GM18870 (cell line): Measurements from ENCODE around the gene OTOG.

Experiments
- ATAC-seq: cut with Tn5 transposase; IDR thresholded peaks from one replicate; pipeline ENCODE4 v1.9.1; 2021; ENCODE audit warnings: moderate library complexity; ENCODE audit not compliant: unreplicated experiment

The OTOG gene

DNA sequence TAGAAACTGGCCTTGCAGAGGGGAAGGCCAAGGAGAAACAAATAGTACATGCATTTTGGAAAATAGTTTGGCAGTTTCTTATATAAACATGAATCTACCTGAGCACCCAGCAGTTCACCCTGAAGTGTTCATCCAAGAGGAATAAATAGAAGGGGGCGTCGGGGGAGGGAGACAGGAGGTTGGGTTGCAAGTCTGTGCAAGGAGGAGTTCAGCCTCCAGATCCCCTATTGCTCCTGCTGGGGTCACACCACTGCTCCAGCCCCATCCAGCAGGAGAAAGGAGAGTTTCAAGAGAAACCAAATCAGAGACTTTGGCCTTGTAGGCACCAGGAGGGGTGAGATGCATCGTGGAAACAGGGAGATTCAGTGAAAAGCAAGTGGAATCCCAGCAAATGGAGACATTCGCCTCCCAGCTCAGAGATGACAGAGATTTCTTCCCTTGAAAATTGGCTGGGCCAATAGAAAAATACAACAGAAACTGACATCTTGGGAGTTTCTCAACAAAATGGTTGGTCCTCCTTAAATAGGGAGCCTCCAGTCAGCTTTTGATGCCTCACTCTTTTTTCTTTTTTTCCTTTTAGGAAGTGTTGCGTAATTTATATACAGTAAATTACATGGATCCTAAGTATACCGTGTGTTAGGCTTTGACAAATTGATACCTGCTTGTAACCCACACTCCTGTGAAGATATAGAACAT lies 34.1 kb downstream of the OTOG start:
- ATAC-seq, result no peak

DNA sequence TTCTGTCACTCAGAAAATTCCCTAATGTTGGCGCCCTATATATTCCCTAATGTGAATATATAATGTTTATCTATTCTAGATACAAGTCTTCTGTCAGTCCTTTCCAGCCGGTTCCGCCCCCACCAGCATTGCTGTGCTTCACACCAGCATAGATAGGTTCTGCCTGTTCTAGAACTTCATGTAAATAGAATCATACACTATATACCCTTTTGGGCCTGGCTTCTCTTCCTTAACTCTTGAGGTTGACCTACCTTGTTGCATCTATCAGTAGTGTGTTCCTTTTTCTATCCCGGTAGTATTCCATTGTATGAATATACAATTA lies 34.6 kb downstream of the OTOG start:
- ATAC-seq, result no peak

DNA sequence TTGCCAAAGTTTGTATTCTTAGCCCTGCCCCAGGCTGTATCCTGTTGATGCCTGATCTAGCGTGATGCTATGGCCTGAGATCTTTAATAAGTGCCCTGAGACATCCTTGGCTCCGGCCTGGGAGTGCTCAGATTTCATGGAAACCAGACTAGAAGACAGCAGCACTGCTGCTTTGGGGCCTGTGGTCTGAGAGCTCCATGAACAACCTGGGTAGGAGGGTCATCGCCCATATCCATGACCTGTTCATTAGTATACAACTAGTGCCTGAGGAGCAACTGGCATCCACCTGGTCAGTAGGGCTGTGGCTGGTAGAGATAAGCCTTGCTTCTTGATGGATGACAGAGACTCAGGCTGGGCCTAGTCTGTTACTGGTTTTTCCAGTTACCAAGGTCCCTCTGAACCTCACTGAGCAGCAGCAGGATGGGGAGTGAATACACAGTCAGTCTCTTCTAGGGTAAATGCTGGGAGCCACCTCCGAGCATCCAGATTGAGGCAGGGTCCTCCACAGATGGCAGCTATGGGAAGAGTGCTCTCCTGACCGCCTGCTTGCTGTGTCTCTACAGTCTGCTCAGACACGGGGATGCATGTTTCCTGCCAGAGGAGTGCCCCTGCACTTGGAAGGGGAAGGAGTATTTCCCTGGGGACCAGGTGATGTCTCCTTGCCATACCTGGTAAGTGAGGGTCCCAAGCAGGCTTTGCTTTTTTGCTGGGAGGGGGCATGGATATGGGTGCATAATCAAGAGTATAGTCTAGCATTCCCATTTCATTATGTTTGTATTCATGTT lies 39.0 kb downstream of the OTOG start:
- ATAC-seq, result no peak

DNA sequence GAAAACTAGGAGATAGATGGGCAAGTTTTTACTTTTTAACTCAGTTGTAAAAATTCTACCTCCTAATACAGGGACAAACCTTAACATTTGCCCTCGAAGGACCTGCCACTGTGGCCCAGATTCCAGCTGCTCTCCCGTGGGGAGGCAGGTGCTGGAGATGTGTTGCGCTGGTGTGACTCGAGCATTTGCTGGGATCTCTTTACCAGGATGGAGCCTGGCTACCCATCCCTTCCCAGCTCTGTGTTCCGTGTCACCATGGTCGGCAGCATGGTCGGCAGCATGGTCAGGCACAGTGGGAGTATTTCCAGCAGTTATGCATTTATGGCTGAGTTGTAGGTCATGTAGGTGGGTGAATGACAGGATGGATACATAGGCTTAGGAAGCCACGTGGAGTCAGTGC lies 41.1 kb downstream of the OTOG start:
- no peak for ATAC-seq

DNA sequence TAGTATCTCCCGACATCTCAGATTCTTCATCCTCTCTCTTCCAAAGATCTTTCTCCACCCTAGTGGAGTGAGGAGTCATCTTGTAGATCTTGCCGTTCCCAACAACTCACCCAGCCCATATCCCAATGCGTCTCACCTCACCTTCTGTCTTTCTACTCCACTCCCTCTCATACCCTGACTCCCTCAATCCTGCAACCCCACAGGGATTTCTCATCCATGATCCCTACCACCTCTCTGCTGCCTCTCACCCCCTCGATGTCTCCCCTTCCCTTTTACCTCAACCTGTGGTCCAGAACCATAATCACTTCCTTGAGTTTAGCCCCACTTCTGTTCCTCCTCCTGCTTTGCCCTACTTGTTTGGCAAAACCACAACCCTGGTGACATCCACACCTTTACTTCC lies 41.7 kb downstream of the OTOG start:
- no peak for ATAC-seq

DNA sequence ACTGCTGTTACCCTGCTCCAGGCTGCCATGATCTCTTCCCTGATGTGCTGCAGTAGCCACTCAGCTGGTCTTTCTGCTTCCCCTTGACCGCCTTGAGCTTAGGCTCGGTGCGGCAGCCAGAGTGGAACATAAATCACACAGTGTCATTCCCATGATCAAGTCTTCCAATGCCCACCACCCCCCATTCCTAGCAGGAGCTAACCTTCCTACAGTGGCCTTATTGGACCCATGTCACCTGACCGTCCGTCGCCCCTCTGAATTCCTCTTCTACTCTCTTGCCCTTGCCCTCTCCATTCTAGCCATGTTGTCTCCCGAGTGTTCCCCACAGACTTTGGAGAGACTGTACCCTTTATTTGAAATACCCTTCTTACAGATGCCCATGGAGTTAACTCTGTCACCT lies 43.4 kb downstream of the OTOG start:
- ATAC-seq, result no peak

DNA sequence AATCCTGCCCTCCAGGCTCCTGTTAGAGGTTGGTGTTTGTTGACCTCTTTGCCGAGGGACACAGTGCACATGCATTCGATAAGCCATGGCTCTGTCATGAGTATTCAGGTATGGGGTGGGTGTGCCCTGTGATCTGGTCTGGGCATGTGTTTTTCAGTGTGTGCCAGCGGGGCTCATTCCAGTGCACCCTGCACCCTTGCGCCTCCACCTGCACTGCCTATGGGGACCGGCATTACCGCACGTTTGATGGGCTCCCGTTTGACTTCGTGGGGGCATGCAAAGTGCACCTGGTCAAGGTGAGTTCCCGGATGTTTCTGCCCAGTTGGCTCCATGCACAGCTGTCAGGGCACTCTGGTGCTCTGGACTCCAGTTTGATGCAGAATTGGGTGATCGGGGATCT lies 44.2 kb downstream of the OTOG start:
- ATAC-seq, result no peak

DNA sequence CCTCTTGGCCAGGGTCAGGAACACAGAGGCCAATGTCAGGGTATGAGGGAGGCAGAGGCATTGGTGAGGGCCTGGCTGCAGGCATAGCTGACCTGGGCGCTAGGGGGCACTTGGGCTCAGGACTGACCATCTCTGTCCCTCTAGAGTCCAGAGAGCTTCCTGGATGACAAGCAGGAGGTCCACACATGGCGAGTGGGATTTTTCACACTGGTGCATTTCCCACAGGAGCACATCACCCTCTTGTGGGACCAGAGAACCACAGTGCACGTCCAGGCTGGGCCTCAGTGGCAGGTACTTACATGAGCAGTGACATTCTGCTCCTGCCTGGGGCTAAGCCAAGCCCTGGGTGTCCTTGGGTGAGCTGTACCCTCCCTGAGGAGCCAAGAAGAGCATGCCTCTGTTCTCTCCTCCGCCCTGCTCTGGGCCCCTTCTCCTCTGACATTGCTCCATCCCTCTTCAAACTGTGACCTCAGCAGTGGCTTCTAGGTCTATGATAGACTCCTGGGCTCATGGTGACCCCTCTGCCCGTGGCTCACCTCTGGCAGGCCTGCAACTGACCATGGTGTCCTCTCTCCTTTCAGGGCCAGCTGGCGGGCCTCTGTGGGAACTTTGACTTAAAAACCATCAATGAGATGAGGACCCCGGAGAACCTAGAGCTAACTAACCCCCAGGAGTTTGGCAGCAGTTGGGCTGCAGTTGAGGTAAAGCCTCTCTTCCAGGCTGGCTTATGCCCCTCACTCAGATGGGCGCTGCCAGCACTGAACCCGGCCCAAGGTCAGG lies 46.6 kb downstream of the OTOG start:
- no peak for ATAC-seq

DNA sequence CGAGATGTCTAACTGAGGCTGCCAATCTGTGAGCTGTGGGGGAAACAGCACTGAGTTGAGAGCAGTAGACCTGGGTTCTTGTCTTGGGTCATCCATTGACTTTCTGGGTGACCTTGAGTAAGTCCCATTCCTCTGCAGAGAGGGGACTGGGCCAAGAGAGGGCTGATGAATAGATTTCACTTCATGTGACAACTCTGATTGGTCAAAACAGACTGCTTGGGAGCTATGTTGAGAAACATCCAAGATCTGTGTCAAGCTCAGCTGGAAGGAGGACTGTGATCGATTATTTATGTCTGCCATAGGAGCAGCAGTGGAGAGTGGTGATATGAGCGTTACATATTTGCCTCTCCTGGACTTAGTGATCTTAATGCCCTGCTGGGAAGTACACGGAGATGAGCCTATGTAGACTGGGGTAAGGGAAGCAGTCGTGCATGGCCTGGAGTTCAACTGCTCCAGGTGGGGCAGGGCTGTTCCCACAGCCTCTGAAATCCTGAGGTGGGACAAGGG lies 47.7 kb downstream of the OTOG start:
- ATAC-seq, result no peak

DNA sequence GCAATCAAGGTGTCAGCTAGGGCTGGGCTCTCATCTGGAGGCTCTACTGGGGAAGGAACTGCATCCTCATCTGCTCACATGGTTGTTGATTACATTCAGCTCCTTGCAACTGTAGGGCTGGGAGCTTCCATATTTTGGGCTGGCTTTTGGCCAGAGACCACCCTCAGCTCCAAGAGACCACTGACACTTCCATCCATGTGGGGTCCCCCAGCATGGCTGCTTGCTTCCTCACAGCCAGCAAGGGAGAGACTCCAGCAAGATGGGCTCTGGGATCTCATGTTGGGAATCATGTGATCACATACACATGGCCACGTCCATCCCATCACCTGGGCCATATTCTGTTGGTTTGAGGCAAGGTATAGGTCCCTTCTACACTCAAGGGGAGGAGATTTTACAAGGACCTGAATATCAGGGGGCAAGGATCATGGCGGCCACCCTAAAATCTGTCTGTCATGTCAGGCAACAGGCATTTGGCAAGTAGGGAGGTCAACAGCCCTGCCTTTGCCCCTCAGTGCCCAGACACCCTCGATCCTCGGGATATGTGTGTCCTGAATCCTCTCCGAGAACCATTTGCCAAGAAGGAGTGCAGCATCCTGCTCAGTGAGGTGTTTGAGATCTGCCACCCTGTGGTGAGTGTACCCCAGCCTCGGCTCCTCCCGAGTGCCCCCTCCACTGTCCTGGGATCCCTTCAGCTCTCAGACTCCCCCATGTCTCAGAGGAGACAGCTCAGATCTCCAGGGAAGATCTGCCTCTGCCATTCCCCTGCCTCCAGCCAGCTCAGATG lies 48.7 kb downstream of the OTOG start:
- no peak for ATAC-seq

DNA sequence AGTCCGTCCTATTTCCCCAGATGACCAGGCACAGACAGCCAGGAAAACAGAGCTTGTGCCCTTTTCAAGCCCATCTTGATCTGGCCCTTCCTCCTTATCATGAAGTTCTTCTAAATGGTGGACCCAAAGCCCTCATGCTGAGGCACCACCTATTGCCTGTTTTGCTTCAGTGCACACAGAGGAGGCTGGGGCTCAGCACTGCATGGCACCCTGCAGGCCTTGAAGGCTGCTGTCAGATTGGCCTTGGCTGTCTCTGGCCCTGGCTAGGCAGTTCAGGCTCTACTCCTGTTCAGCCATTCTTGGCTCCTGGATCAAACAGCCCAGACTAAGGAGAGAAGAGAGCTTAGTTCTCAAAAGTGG lies 49.2 kb downstream of the OTOG start:
- ATAC-seq, result no peak

DNA sequence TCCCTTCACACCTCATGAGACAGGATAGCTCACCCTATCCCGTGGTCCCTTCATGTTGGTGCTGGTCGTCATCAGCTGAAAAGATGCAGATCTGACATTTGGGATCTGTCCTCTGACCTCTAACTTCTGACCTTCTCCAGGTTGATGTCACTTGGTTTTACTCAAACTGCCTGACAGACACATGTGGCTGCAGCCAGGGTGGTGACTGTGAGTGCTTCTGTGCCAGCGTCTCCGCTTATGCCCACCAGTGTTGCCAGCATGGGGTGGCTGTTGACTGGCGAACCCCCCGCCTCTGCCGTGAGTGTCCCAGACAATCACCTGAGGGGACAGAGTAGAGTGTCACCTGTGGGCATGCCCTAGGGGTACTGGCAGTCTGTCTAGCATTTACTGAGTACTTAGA lies 49.7 kb downstream of the OTOG start:
- no peak for ATAC-seq

DNA sequence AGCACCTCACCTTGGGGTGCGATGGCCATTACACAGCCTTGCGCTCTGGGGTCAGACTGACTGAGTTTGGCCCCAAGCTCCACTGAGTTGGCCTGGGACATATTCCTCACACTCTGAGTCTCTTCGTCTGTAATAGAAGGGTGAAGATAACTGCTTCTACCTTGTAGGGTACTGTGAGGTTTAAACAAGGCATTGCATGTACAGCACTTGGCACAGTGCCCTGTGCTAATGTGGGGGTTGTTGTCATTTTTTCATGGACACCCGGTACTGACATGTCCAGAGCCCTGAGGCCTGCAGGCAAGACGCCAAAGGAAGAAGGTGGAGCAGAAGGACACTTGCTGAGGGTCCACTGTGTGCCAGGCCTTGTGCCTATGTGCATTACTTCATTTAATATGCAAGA lies 50.7 kb downstream of the OTOG start:
- no peak for ATAC-seq

DNA sequence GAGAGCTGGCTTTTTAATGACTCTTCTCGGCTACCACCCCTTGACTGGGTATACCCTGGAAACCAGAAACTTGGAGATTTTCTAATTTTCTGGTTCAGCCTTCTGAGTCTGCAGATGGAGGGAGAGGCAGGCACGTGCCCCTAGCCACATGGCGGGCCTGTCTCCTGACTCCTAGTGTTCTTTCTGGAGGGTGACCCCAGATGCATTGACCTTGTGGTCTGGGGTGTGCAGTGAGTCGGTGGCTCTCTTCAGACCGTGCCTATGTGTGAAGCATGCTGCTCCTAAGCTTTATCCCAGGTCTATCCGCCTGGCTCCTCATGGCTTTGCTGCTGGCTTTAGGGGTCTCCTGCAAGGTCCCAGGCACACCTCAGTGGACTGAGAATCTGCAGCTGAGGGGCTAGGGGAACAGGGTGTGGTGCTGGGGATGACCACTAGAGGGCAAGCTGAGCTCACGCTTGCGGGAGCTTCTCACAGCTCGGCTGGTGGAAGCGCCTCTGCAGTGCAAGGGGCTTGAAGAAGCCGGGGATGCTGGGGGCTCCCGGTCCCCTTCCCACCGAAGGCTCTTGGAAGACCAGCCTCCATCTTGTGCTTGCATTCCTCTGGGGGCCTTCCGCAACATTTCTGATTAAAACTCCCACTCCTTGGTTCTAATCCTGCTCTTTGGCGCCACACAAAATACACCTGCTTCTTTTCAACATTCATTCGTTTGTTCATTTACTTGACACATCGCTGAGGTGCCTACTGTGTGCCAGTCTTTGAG lies 51.8 kb downstream of the OTOG start:
- no peak for ATAC-seq

DNA sequence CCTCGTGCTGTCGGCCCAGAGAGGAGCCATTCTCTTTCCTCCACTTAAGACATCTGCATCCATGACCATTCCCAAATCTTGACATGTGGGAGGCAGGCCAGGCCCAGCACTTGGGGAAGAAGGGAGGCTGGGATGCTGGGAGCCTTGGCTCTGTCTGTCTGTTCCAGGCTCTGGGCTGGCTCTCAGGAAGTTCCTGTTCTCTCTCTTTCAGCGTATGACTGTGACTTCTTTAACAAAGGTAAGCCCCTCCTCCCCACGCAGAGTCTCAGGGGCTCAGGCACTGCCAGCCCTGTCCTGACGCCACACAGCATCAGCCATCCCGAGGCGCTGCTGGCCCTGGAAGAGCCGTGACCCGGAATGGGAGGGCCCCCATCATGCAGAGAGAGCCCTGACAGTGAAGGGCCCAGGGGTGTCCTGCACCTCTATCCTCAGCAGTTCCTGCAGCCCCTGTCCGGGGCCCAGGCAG lies 52.4 kb downstream of the OTOG start:
- ATAC-seq, result no peak

DNA sequence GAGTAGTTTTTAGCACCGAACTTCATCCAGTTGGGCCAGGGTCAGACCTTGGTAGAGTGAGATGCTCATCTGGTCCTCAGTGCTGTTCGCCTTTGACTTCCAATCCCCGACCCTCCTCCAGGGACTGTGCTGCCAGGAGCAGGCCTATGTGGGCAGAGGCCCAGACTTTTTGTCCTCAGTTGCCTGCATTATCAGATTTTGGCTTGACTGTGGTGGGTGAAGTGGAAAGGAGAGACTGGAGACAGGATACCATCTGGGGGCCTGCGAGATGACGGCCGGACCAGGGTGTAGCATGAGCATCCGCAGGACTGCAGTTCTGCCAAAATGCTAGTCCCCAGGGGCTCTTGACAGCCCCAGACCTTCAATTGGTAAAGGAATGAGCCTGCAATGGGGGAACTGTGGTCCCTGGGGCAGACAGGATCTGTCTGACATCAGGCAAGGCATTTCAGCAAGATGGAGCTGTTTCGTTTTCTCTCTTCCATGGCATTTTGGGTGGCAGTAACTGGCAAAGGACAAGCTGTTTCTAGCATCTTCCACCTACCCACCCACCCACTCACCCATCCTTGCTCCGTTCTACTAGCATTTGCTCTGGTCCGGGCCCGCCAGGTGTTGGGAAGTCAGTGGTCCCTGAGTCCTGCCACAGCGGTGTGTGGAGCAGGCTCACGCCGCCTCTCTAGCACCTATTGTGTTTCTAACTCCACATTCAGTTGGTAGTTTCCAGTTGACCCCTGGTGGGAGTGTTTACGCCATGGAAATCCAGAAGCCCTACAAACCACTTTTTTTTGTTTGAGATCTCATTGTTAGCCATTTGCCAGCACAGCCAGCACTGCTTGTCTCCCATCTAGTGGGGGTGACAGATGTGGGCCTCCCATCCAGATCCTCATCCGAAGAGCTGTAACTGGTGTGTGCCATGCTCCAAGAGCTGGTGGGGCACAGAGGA lies 53.5 kb downstream of the OTOG start:
- no peak for ATAC-seq

DNA sequence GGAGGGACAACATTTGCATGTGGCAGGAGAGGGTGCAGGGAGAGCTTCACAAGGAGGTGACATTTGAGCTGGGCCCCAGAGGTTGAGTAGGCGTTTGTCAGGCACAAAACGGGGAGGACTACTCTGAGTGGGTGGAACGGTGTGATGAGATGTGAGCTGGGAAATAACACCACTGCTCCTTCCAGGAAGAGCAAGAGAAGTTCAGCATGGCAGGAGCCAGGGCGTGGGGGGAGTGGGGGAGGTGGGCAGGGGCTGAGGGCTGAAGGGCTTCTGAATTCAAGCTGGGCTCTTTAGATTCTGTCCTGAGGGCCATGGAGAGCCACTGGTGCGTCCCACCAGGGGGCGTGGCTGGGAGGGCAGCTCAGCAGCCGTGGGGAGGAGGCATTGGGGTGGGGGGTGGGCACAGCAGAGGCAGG lies 54.2 kb downstream of the OTOG start:
- no peak for ATAC-seq

DNA sequence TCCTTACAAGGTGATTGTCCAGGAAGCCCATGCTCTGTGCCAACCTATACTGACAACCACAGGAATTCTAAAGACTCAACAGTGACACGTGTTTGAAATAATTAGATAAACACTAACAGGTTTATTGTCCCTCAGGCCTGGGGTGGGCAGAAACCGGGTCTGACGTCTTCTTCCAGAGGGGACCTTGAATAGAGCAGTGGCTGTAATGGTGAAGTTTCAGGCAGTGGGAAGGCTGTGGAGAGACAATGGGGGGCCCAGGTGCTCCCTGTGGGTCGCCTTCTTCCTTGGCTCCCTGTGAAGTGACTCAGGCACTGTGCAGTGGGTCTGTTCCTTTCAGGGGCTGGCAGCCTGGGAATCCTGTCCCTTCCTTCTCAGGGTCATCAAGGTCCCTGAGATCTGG lies 54.6 kb downstream of the OTOG start:
- no peak for ATAC-seq
